AG09319 (cell line): Measurements from ENCODE around the gene ZC3H12C.

Experiments used
- DNase-seq: peaks from one replicate; pipeline ENCODE4 v3.0.0-alpha.2; 2010; ENCODE audit warnings: low read depth; ENCODE audit errors: extremely low read depth
- CTCF ChIP-seq: IDR thresholded peaks from 2 replicates; pipeline ENCODE4 v1.5.1; 2011; ENCODE audit warnings: low read depth, mild to moderate bottlenecking, inconsistent platforms, low read length, moderate library complexity

Gene ZC3H12C

GRCh38 chr11:110071197-110071596, 22.0 kb upstream of the ZC3H12C start:
- TF ChIP-seq CTCF: no peak
- no peak for DNase-seq

GRCh38 chr11:110072930-110073329, 20.3 kb upstream of the ZC3H12C start:
- no peak for DNase-seq
- TF ChIP-seq CTCF: no peak

GRCh38 chr11:110074499-110074898, 18.7 kb upstream of the ZC3H12C start:
- no peak for DNase-seq
- TF ChIP-seq CTCF: no peak

- TF ChIP-seq CTCF: no peak
- DNase-seq: no peak
Measured at GRCh38 chr11:110075105-110075846, 17.9 kb upstream of the ZC3H12C start.

- no peak for DNase-seq
- no peak for TF ChIP-seq CTCF
Measured at GRCh38 chr11:110075847-110076208, 17.4 kb upstream of the ZC3H12C start.

GRCh38 chr11:110076371-110076965, 16.7 kb upstream of the ZC3H12C start:
- no peak for DNase-seq
- no peak for TF ChIP-seq CTCF

GRCh38 chr11:110077346-110077745, 15.8 kb upstream of the ZC3H12C start:
- TF ChIP-seq CTCF: no peak
- no peak for DNase-seq
